HFFc6 (cell line): Measurements from ENCODE around the gene SLC24A4. TPM values are rescaled to one million over a fixed set of nuclear protein-coding genes. Genes with fewer than 3 reads are reported as not detected.

Experiments
- DNase-seq: peaks from one replicate; pipeline ENCODE4 v3.0.0-alpha.2; 2018
- H3K27ac Mint-ChIP-seq: 2 replicates; pipeline ENCODE4 v1.8.0; 2020; ENCODE audit warnings: mild to moderate bottlenecking, mixed read lengths
- H3K27me3 Mint-ChIP-seq: 2 replicates; pipeline ENCODE4 v1.8.0; 2021; ENCODE audit warnings: mild to moderate bottlenecking, moderate library complexity, mixed read lengths; ENCODE audit not compliant: insufficient read depth
- H3K36me3 Mint-ChIP-seq: 2 replicates; pipeline ENCODE4 v1.8.0; 2021; ENCODE audit warnings: low read depth, mixed read lengths
- H3K4me1 Mint-ChIP-seq: 2 replicates; pipeline ENCODE4 v1.8.0; 2020; ENCODE audit warnings: low read depth, mixed read lengths
- H3K4me3 Mint-ChIP-seq: 2 replicates; pipeline ENCODE4 v1.8.0; 2020; ENCODE audit warnings: mild to moderate bottlenecking, moderate library complexity, mixed read lengths
- H3K9me3 Mint-ChIP-seq: 2 replicates; pipeline ENCODE4 v1.8.0; 2020; ENCODE audit warnings: mild to moderate bottlenecking, mixed read lengths
- CTCF ChIP-seq: fragments of 200-600 bp; sonication (generic); IDR thresholded peaks from 2 replicates; pipeline ENCODE4 v1.5.0; 2021; ENCODE audit warnings: antibody characterized with exemption, mild to moderate bottlenecking
- total RNA-seq, 6 experiments: library from RNA; stranded (reverse); fragmentation: NEBNext Ultra II Directional; extraction: Animal tissue kit (Norgen Biotek cat#: 25700); gene quantifications; 2 replicates in 1 of 6; 3 replicates in 5 of 6; pipeline ENCODE4 v1.2.3, GENCODE V29; 2021

SLC24A4 gene
- total RNA-seq, 6 experiments from 2014 or later: not detected

DNA sequence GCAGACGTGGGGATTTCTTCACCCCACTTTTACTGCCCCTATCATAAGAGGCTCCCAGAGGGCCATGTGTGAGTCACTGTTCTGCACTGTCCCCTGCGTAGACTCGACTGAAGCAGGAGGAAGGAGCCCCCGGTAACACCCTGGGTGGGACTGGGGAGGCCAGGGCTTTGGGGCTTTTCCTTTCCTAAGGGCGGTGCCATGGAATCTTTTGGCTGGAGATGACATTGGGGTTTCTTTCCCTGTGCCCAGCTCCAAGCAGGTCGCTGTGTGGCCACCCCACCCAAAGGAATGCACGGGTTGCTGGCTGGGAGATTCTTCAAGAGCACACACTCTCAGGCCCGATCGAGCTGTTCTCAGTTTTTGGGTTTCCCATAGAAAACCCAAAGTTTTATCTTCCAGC is 128.3 kb downstream of the SLC24A4 start:
- DNase-seq: no peak
- no peaks in the 10 kb centered on the region for H3K36me3 Mint-ChIP-seq
- H3K4me3 Mint-ChIP-seq: no peak overlapping the region
- TF ChIP-seq CTCF: no peak
- H3K9me3 Mint-ChIP-seq: no peaks in the 10 kb centered on the region
- no peaks in the 10 kb centered on the region for H3K4me1 Mint-ChIP-seq
- no peak overlapping the region for H3K27ac Mint-ChIP-seq
- H3K27me3 Mint-ChIP-seq: peaks cover 14% of the 10 kb centered on the region

- TF ChIP-seq CTCF: no peak
- Mint-ChIP-seq H3K4me3 (no peak overlapping the region), H3K27me3 (peaks cover 14% of the 10 kb centered on the region), H3K4me1 (no peaks in the 10 kb centered on the region), H3K9me3 (no peaks in the 10 kb centered on the region), H3K27ac (no peak overlapping the region), H3K36me3 (no peaks in the 10 kb centered on the region)
- no peak for DNase-seq
These were observed 128.8 kb downstream of the SLC24A4 start for GRCh38 chr14:92451755-92452154.

- Mint-ChIP-seq H3K4me1 (no peaks in the 10 kb centered on the region), H3K9me3 (no peaks in the 10 kb centered on the region), H3K27ac (no peak overlapping the region), H3K27me3 (peaks cover 14% of the 10 kb centered on the region), H3K4me3 (no peak overlapping the region), H3K36me3 (no peaks in the 10 kb centered on the region)
- TF ChIP-seq CTCF: no peak
- DNase-seq: no peak
These were observed 129.5 kb downstream of the SLC24A4 start for GRCh38 chr14:92452471-92452870.

GRCh38 chr14:92453691-92454090 is 130.7 kb downstream of the SLC24A4 start:
- Mint-ChIP-seq H3K4me3 (no peak overlapping the region), H3K4me1 (no peaks in the 10 kb centered on the region), H3K27ac (no peak overlapping the region), H3K27me3 (peaks cover 12% of the 10 kb centered on the region), H3K36me3 (no peaks in the 10 kb centered on the region), H3K9me3 (no peaks in the 10 kb centered on the region)
- DNase-seq: no peak
- no peak for TF ChIP-seq CTCF

DNA sequence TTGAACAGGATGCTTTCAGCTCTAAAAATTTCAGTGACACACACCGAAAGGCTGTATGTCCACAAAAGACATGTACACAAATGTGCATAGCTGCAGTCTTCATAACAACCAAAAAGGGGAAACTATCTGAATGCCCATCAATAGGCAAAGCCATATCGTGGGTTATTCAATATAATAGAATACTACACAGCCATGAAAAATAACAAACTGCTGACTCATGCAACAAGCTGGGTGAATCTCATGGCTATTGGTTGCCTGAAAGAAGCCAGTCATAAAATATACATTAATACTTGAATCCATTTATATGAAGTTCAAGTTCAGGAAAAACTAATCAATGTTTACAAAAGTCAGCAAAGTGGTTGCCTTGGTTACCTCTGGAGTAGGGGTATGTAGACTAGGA is 132.3 kb downstream of the SLC24A4 start:
- Mint-ChIP-seq H3K27me3 (peaks cover 12% of the 10 kb centered on the region; the same call in 1 of the 2 replicates), H3K27ac (no peak overlapping the region), H3K4me3 (no peak overlapping the region), H3K4me1 (no peaks in the 10 kb centered on the region), H3K36me3 (no peaks in the 10 kb centered on the region), H3K9me3 (no peaks in the 10 kb centered on the region)
- no peak for TF ChIP-seq CTCF
- no peak for DNase-seq
